SW480 (cell line): ENCODE measurements around the gene UGT2A2.
A peak's percentile ranks its signal among the peaks of the same experiment; 100 is the strongest.

Experiments
- DNase-seq: peaks from one replicate; pipeline ENCODE4 v3.0.0-alpha.2; 2016; ENCODE audit warnings: low spot score

UGT2A2 gene

DNA sequence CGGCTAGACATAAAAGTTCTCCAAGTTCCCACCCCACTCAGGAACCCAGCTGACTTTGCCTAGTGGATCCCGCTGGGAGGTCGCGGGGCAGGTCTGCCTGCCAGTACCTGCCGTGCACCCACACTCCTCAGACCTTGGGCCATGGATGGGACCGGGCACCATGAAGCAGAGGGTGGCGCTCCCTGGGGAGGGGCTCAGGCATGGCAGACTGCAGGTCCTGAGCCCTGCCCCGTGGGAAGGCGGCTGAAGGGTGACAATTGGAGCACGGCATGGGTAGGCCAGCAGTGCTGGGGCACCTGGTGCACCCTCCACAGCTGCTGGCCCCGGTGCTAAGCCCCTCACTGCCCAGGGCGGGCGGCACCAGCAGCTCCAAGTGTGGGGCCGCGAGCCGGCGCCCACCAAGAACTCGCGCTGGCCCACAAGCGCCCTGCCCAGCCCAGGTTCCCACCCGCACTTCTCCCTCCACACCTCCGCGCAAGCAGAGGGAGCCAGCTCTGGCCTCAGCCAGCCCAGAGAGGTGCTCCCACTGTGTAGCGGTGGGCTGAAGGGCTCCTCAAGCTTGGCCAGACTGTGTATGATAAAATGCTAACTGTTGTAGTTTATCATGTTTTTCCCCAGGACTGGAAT is 63.1 kb downstream of the UGT2A2 start:
- no peak for DNase-seq

GRCh38 chr4:69568787-69569186 is 70.7 kb downstream of the UGT2A2 start:
- DNase-seq: no peak

DNA sequence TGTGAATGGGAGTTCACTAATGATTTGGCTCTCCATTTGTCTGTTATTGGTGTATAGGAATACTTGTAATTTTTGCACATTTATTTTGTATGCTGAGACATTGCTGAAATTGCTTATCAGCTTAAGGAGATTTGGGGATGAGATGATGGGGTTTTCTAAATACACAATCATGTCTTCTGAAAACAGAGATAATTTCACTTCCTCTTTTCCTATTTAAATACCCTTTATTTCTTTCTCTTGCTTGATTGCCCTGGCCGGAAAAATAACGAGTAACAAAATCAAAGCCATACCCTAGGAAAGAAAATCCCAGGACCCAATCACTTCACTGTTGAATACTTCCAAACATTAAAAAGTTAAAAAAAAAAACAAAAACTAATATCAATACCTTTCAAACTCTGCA is 76.0 kb downstream of the UGT2A2 start:
- DNase-seq: no peak

GRCh38 chr4:69549651-69550050 is 89.8 kb downstream of the UGT2A2 start:
- no peak for DNase-seq

- peak; percentile 18 for DNase-seq
Observed at GRCh38 chr4:69546134-69546765, 93.2 kb downstream of the UGT2A2 start.
